ENCODE measurements around the gene RADIL. TPM values are rescaled to one million over a fixed set of nuclear protein-coding genes. Genes with fewer than 3 reads are reported as not detected.
A peak's percentile ranks its signal among the peaks of the same experiment; 100 is the strongest.

The RADIL gene
- total RNA-seq, 1 donor from 2014 or later, result 3.2 TPM

- no peak for DNase-seq (ENCODE audit: low read depth in 2 of 2)
Observed at GRCh38 chr7:4833691-4834600, 49.6 kb downstream of the RADIL start.

GRCh38 chr7:4833176-4833575 lies 50.3 kb downstream of the RADIL start:
- DNase-seq (ENCODE audit: low read depth in 2 of 2), result no peak

- DNase-seq (ENCODE audit: low read depth in 2 of 2), result no peak
Observed at GRCh38 chr7:4832711-4833110, 50.8 kb downstream of the RADIL start.

GRCh38 chr7:4831723-4832495 lies 51.6 kb downstream of the RADIL start:
- peak in 1 of 2 donors; percentile 98 for DNase-seq (ENCODE audit: low read depth in 2 of 2)

GRCh38 chr7:4830176-4830575 lies 53.3 kb downstream of the RADIL start:
- peak; percentile 59 to 95 for DNase-seq (ENCODE audit: low read depth in 2 of 2)

GRCh38 chr7:4828720-4829383 lies 54.7 kb downstream of the RADIL start:
- peak in 1 of 2 donors; percentile 57 for DNase-seq (ENCODE audit: low read depth in 2 of 2)

GRCh38 chr7:4825081-4825480 lies 58.4 kb downstream of the RADIL start:
- DNase-seq (ENCODE audit: low read depth in 2 of 2), result no peak

- no peak for DNase-seq (ENCODE audit: low read depth in 2 of 2)
Observed at GRCh38 chr7:4824120-4824775, 59.3 kb downstream of the RADIL start.

GRCh38 chr7:4823441-4824119 lies 59.9 kb downstream of the RADIL start:
- DNase-seq (ENCODE audit: low read depth in 2 of 2), result no peak

GRCh38 chr7:4822677-4823076 lies 60.8 kb downstream of the RADIL start:
- DNase-seq (ENCODE audit: low read depth in 2 of 2), result no peak

GRCh38 chr7:4820967-4821471 lies 62.5 kb downstream of the RADIL start:
- no peak for DNase-seq (ENCODE audit: low read depth in 2 of 2)

GRCh38 chr7:4820405-4820966 lies 63.0 kb downstream of the RADIL start:
- DNase-seq (ENCODE audit: low read depth in 2 of 2), result no peak

- peak in 1 of 2 donors; percentile 52 for DNase-seq (ENCODE audit: low read depth in 2 of 2)
Observed at GRCh38 chr7:4819560-4820404, 63.7 kb downstream of the RADIL start.

GRCh38 chr7:4818000-4818794 lies 65.3 kb downstream of the RADIL start:
- DNase-seq (ENCODE audit: low read depth in 2 of 2), result no peak

GRCh38 chr7:4817178-4817901 lies 66.2 kb downstream of the RADIL start:
- DNase-seq (ENCODE audit: low read depth in 2 of 2), result no peak

- DNase-seq (ENCODE audit: low read depth in 2 of 2), result no peak
Observed at GRCh38 chr7:4816419-4817080, 67.0 kb downstream of the RADIL start.
